Measurements from ENCODE around the gene UNC5CL. TPM values are rescaled to one million over a fixed set of nuclear protein-coding genes. Genes with fewer than 3 reads are reported as not detected.

UNC5CL gene, protein sequence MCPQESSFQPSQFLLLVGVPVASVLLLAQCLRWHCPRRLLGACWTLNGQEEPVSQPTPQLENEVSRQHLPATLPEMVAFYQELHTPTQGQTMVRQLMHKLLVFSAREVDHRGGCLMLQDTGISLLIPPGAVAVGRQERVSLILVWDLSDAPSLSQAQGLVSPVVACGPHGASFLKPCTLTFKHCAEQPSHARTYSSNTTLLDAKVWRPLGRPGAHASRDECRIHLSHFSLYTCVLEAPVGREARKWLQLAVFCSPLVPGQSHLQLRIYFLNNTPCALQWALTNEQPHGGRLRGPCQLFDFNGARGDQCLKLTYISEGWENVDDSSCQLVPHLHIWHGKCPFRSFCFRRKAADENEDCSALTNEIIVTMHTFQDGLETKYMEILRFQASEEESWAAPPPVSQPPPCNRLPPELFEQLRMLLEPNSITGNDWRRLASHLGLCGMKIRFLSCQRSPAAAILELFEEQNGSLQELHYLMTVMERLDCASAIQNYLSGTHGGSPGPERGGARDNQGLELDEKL
- 0.25 to 0.36 TPM in 2 of 3 replicates, not detected in the other for total RNA-seq
- long read RNA-seq: 0 reads

DNA sequence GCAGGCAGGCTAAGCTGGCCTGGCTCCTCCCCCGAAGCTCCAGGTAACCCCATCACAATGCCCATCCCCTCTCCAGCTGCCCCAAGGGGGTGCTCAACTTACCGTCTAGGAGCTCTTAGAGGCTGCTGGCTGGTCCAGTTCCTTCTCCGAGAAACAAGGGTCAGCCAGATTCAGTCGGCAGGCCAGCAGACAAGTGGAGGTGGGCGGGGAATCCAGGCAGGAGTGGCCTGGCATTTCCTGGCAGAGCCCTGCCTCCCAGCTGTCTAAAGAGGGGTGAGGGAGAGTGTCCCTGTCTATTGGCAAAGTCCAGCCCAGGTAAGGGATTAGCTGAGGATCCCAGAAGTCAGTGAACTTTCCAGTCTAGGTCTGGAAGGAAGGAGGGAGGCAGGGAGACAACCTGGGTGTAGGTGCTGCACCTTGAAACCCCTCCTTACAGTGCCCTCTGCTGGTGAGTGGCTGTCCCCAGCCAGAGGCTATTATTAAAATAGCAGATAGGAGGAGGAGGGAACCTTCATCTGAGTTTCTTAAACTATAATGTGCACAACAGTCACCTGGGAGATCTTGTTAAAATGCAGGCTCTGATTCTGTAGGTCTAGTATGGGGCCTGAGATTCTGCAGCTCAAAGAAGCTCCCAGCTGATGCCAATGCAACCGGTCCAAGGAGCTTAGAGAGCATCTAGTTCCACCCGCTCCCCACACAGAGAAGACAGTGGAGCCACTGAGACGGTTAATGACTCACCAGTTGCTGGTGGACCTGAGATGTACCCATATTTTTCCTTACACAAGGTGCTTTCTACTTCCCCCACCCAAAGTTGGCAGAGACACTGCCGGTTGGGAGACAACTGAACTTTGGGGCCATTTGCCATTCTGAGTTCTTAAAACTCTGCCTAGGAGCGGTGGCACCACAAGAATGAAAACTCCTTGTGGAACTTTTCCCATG, at the start of gene UNC5CL:
UNC5CL (minus strand) TSS at position 162 of the 939 bp plus-strand sequence. CDS start 4,147 bp downstream, outside the sequence.
- Mint-ChIP-seq H3K9me3 (ENCODE audit: low read depth) (no peaks in the 10 kb centered on the region), H3K4me1 (ENCODE audit: low read depth) (peaks cover 9% of the 10 kb centered on the region), H3K27me3 (ENCODE audit: low read depth) (peaks cover 5% of the 10 kb centered on the region), H3K4me3 (ENCODE audit: unreplicated experiment) (no peak within 1 kb of the TSS), H3K27ac (ENCODE audit: unreplicated experiment) (no peak within 1 kb of the TSS), H3K36me3 (ENCODE audit: low read depth) (no peaks in the 10 kb centered on the region)
- TF ChIP-seq, protein P1, sequence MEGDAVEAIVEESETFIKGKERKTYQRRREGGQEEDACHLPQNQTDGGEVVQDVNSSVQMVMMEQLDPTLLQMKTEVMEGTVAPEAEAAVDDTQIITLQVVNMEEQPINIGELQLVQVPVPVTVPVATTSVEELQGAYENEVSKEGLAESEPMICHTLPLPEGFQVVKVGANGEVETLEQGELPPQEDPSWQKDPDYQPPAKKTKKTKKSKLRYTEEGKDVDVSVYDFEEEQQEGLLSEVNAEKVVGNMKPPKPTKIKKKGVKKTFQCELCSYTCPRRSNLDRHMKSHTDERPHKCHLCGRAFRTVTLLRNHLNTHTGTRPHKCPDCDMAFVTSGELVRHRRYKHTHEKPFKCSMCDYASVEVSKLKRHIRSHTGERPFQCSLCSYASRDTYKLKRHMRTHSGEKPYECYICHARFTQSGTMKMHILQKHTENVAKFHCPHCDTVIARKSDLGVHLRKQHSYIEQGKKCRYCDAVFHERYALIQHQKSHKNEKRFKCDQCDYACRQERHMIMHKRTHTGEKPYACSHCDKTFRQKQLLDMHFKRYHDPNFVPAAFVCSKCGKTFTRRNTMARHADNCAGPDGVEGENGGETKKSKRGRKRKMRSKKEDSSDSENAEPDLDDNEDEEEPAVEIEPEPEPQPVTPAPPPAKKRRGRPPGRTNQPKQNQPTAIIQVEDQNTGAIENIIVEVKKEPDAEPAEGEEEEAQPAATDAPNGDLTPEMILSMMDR (IDR thresholded peaks at IDR 0.05): peak; percentile 80
- no peak for DNase-seq (ENCODE audit: low spot score)

DNA sequence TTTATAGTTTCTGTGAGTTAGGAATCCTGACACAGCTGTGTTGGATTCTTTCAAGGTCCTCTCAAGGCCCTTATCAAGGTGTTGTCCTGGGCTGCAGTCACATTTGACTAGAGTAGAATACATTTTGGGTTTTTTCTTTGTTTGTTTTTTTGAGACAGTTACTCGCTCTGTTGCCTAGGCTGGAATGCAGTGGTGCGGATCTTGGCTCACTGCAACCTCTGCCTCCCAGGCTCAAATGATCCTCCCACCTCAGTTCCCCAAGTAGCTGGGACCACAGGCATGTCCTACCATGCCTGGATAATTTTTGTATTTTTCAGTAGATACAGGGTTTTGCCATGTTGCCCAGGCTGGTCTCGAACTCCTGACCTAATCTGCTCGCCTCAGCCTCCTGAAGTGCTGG, 49.4 kb upstream of the UNC5CL start:
- H3K9me3 Mint-ChIP-seq (ENCODE audit: low read depth): no peaks in the 10 kb centered on the region
- TF ChIP-seq, protein P1 (IDR thresholded peaks at IDR 0.05): no peak
- DNase-seq (ENCODE audit: low spot score): no peak
- peaks cover 7% of the 10 kb centered on the region for H3K4me1 Mint-ChIP-seq (ENCODE audit: low read depth)
- H3K36me3 Mint-ChIP-seq (ENCODE audit: low read depth): peaks cover 36% of the 10 kb centered on the region
- H3K27ac Mint-ChIP-seq (ENCODE audit: unreplicated experiment): no peak overlapping the region
- H3K4me3 Mint-ChIP-seq (ENCODE audit: unreplicated experiment): no peak overlapping the region
- H3K27me3 Mint-ChIP-seq (ENCODE audit: low read depth): no peaks in the 10 kb centered on the region

DNA sequence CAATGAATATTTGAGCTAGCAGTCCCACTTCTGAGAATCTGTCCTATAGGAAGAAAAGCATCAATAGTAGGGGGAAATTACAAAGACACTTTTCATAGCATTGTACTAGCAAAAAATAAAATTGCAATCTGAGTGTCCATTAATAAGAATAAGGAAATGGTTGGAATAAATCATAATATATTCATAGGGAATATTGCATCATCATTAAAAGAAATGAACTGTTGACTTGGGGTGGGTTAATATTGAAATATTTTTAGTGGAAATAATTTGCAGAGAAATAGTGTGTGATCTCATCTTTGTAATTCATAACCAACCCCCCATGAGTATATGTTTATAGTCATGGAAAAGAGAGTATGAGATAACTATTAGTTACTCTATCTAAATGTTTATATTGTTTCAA, 46.2 kb upstream of the UNC5CL start:
- H3K4me3 Mint-ChIP-seq (ENCODE audit: unreplicated experiment): no peak overlapping the region
- no peak for DNase-seq (ENCODE audit: low spot score)
- peaks cover 2% of the 10 kb centered on the region for H3K4me1 Mint-ChIP-seq (ENCODE audit: low read depth)
- peaks cover 27% of the 10 kb centered on the region for H3K36me3 Mint-ChIP-seq (ENCODE audit: low read depth)
- H3K27ac Mint-ChIP-seq (ENCODE audit: unreplicated experiment): no peak overlapping the region
- no peaks in the 10 kb centered on the region for H3K27me3 Mint-ChIP-seq (ENCODE audit: low read depth)
- TF ChIP-seq, protein P1 (IDR thresholded peaks at IDR 0.05): no peak
- H3K9me3 Mint-ChIP-seq (ENCODE audit: low read depth): no peaks in the 10 kb centered on the region

DNA sequence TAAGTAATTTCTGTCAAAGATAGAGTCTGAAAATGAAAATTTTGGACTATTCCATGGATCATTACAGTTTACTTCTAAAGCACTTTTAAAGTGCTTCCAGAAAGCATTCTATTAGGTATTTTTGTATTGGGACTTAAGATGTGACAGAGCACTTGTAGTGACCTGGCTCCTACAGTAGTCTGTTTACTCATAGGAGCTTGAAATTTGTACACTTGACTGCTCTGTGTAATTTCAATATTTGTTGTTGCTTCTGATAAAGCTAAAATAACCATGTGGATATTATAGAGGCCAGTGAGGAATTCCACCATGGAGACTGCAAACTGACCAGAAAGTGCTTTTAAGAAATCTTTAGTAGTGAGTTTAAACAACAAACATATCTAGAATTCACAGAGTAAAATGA, 44.1 kb upstream of the UNC5CL start:
- no peak for DNase-seq (ENCODE audit: low spot score)
- Mint-ChIP-seq H3K9me3 (ENCODE audit: low read depth) (no peaks in the 10 kb centered on the region), H3K27me3 (ENCODE audit: low read depth) (no peaks in the 10 kb centered on the region), H3K27ac (ENCODE audit: unreplicated experiment) (no peak overlapping the region), H3K36me3 (ENCODE audit: low read depth) (peaks cover 21% of the 10 kb centered on the region), H3K4me1 (ENCODE audit: low read depth) (no peaks in the 10 kb centered on the region), H3K4me3 (ENCODE audit: unreplicated experiment) (no peak overlapping the region)
- TF ChIP-seq, protein P1 (IDR thresholded peaks at IDR 0.05): no peak

DNA sequence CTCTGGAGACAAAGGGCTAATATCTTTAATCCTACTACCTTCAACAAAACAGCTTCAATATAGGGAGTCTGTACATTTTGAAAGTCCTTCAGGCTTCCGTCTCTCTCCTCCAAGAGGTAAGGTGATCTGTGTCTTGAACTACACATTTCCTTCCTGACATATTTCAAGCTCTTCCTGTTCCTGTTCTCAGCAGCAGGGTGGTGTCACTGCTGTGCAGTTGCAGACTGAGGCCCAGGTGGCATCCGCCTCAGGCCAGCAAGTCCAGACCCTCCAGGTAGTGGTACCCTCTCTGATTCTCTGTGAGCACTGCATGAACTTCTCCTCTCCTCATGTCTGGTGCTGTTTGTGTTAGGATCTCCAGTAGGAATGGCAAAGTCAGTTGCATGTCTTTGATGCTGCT, 41.6 kb upstream of the UNC5CL start:
- Mint-ChIP-seq H3K36me3 (ENCODE audit: low read depth) (peaks cover 18% of the 10 kb centered on the region), H3K27me3 (ENCODE audit: low read depth) (no peaks in the 10 kb centered on the region), H3K9me3 (ENCODE audit: low read depth) (no peaks in the 10 kb centered on the region), H3K27ac (ENCODE audit: unreplicated experiment) (no peak overlapping the region), H3K4me1 (ENCODE audit: low read depth) (peaks cover 11% of the 10 kb centered on the region), H3K4me3 (ENCODE audit: unreplicated experiment) (no peak overlapping the region)
- no peak for DNase-seq (ENCODE audit: low spot score)
- TF ChIP-seq, protein P1 (IDR thresholded peaks at IDR 0.05): no peak
